GM12892 (cell line): Measurements from ENCODE around the gene BABAM2.

Experiments
- POLR2AphosphoS5 ChIP-seq: IDR thresholded peaks from 2 replicates; pipeline ENCODE4 v1.6.1; 2011; ENCODE audit warnings: low read depth, low read length, control low read depth
- TAF1 ChIP-seq: IDR thresholded peaks from 2 replicates; pipeline ENCODE4 v1.6.1; 2011; ENCODE audit warnings: low read depth, mild to moderate bottlenecking, control low read depth, low read length, borderline replicate concordance

DNA sequence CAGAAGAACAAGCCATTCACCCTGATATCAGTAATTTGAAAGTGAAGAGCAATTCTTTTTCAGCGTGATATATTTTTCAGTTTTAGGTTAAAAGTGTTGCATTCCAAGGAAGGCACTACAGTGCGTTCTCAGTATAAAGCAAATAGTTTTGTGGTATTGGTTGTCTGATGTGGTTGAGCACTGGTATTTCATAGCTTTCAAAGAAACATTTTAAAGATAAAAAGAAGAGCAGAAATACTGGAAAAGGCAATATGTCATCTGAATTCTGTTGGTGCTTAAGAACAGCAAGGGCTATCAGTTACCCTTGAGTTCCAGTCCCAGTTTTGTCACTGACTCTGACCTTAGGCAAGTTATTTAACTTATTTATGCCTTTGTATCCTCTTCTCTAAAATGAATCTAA, 191.6 kb downstream of the BABAM2 start:
- no peak for TF ChIP-seq POLR2AphosphoS5
- no peak for TF ChIP-seq TAF1
